Vagina (tissue), 2 donors: ENCODE results near the gene C5orf63. TPM values are rescaled to one million over a fixed set of nuclear protein-coding genes. Genes with fewer than 3 reads are reported as not detected.
"Not testable (repeated sequence)": the region's sequence is repeated elsewhere in the genome, so short reads cannot be mapped to it uniquely, and the experiment has no call there.

Source experiments
- DNase-seq, 2 donors: peaks; one replicate each; pipeline ENCODE4 v3.0.0-alpha.2; 2017; ENCODE audit errors: extremely low spot score in 2 of 2
- H3K27ac ChIP-seq: fragments of 200-600 bp; sonication (generic); one replicate; pipeline ENCODE4 v1.5.1; 2019
- H3K27me3 ChIP-seq: fragments of 200-600 bp; sonication (generic); one replicate; pipeline ENCODE4 v1.5.1; 2019
- H3K36me3 ChIP-seq, 2 donors: fragments of 200-600 bp; sonication (generic); one replicate each; pipeline ENCODE4 v1.5.1; 2017 to 2019
- H3K4me1 ChIP-seq: fragments of 200-600 bp; sonication (generic); one replicate; pipeline ENCODE4 v1.5.1; 2019
- H3K4me3 ChIP-seq, 2 donors: fragments of 200-600 bp; sonication (generic); 1 replicate in 1 of 2; 2 replicates in 1 of 2; pipeline ENCODE4 v1.5.1; 2016 to 2019
- H3K9me3 ChIP-seq: fragments of 200-600 bp; sonication (generic); one replicate; pipeline ENCODE4 v1.5.1; 2019
- CTCF ChIP-seq, 3 experiments: fragments of 450-650 bp in 2 of 3; fragments of 200-600 bp in 1 of 3; sonication (generic) in 1 of 3; IDR thresholded peaks; one replicate each; pipeline ENCODE4 v1.5.1; 2017 to 2019; ENCODE audit warnings: antibody characterized with exemption in 3 of 3, mild to moderate bottlenecking in 2 of 3, moderate library complexity in 2 of 3
- POLR2A ChIP-seq, 2 donors: fragments of 450-650 bp; IDR thresholded peaks; one replicate each; pipeline ENCODE4 v1.6.1; 2017; ENCODE audit warnings: antibody characterized with exemption in 2 of 2, mild to moderate bottlenecking in 2 of 2, moderate library complexity in 2 of 2
- POLR2AphosphoS5 ChIP-seq, 2 donors: sonication (generic); formaldehyde crosslinking; IDR thresholded peaks; one replicate each; pipeline ENCODE4 v1.9.0; 2017; ENCODE audit warnings: antibody characterized with exemption in 2 of 2, mild to moderate bottlenecking in 2 of 2, low read depth in 1 of 2; ENCODE audit not compliant: insufficient read depth in 1 of 2
- intact Hi-C: fragments of 100-400 bp; cut with DNase I; formaldehyde crosslinking; loops from one replicate; pipeline ENCODE4 v1.15.1; 2023
- total RNA-seq: library from RNA; depleted of rRNA; stranded (reverse); fragments of >200 nt; gene quantifications from one replicate; pipeline ENCODE4 v1.2.3, GENCODE V29; 2016

C5orf63 gene
- total RNA-seq, 1 donor from 2014 or later: 0.98 TPM

- no peaks in the 10 kb centered on the region for H3K4me1 ChIP-seq
- intact Hi-C loops: no loop called here
- H3K36me3 ChIP-seq: no peaks in the 10 kb centered on the region
- H3K27me3 ChIP-seq: no peaks in the 10 kb centered on the region
- H3K27ac ChIP-seq: no peak overlapping the region
- TF ChIP-seq POLR2AphosphoS5 (IDR thresholded peaks at IDR 0.05; ENCODE audit: insufficient read depth in 1 of 2, low read depth in 1 of 2) (no peak), POLR2A (IDR thresholded peaks at IDR 0.05) (no peak), CTCF (IDR thresholded peaks at IDR 0.05) (no peak)
- no peaks in the 10 kb centered on the region for H3K9me3 ChIP-seq
- H3K4me3 ChIP-seq: no peak overlapping the region
- DNase-seq: no peak
These were observed 64.9 kb downstream of the C5orf63 start for GRCh38 chr5:127008300-127008975.

GRCh38 chr5:127007522-127007921 is 65.8 kb downstream of the C5orf63 start:
- intact Hi-C loops: no loop called here
- TF ChIP-seq POLR2A (IDR thresholded peaks at IDR 0.05) (no peak), POLR2AphosphoS5 (IDR thresholded peaks at IDR 0.05; ENCODE audit: insufficient read depth in 1 of 2, low read depth in 1 of 2) (no peak), CTCF (IDR thresholded peaks at IDR 0.05) (no peak)
- H3K36me3 ChIP-seq: no peaks in the 10 kb centered on the region

GRCh38 chr5:127006744-127007143 is 66.6 kb downstream of the C5orf63 start:
- TF ChIP-seq POLR2AphosphoS5 (IDR thresholded peaks at IDR 0.05; ENCODE audit: insufficient read depth in 1 of 2, low read depth in 1 of 2) (no peak), POLR2A (IDR thresholded peaks at IDR 0.05) (no peak), CTCF (IDR thresholded peaks at IDR 0.05) (no peak)
- H3K27ac ChIP-seq: no peak overlapping the region
- H3K4me3 ChIP-seq: no peak overlapping the region
- H3K9me3 ChIP-seq: no peaks in the 10 kb centered on the region
- H3K27me3 ChIP-seq: no peaks in the 10 kb centered on the region
- intact Hi-C loops: no loop called here
- DNase-seq: no peak
- H3K36me3 ChIP-seq: no peaks in the 10 kb centered on the region
- no peaks in the 10 kb centered on the region for H3K4me1 ChIP-seq

More at GRCh38 chr5:127007522-127007921, 65.8 kb downstream of the C5orf63 start:
- Histone ChIP-seq H3K4me3 (no peak overlapping the region), H3K4me1 (no peaks in the 10 kb centered on the region), H3K27me3 (no peaks in the 10 kb centered on the region), H3K9me3 (no peaks in the 10 kb centered on the region), H3K27ac (no peak overlapping the region)
- no peak for DNase-seq

GRCh38 chr5:127005282-127005681 is 68.0 kb downstream of the C5orf63 start:
- H3K36me3 ChIP-seq, H3K4me1 ChIP-seq, H3K27me3 ChIP-seq, intact Hi-C loops, H3K4me3 ChIP-seq, H3K27ac ChIP-seq, H3K9me3 ChIP-seq, DNase-seq: not testable (repeated sequence)

DNA sequence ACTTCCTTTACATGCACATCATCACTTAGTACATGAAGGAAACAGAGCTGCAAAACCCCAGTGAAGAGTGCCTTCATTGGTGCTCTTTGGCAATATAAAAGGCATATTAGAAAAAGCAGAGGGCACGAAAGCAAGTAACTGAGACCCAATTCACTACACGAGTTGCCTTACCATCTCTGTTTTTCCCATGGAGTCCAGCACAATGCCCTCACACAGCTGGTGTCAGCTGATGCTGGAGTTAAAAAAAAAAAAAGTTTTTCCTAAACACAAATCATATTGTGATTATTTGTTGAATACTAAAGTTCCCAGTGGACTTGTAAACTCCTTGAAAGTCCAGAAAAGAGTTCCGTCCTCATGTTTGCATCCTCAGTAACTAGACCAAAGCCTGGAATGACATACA is 68.6 kb downstream of the C5orf63 start:
- Histone ChIP-seq H3K36me3 (no peaks in the 10 kb centered on the region), H3K27me3 (no peaks in the 10 kb centered on the region), H3K4me1 (no peaks in the 10 kb centered on the region), H3K27ac (no peak overlapping the region), H3K9me3 (no peaks in the 10 kb centered on the region), H3K4me3 (no peak overlapping the region)
- no peak for DNase-seq
- intact Hi-C loops: no loop called here
- TF ChIP-seq CTCF (IDR thresholded peaks at IDR 0.05) (no peak), POLR2A (IDR thresholded peaks at IDR 0.05) (no peak), POLR2AphosphoS5 (IDR thresholded peaks at IDR 0.05; ENCODE audit: insufficient read depth in 1 of 2, low read depth in 1 of 2) (no peak)
